TTC549 (cell line): ENCODE results near the gene LETM1.

Source experiments
- FAIRE-seq: peaks from 2 replicates; lab custom pipeline; 2012; peaks lifted over from hg19 to GRCh38; lab: Jason Lieb, UNC

The LETM1 gene

GRCh38 chr4:1823545-1823932 is 32.4 kb downstream of the LETM1 start:
- no peak for FAIRE-seq

GRCh38 chr4:1822568-1823544 is 33.1 kb downstream of the LETM1 start:
- FAIRE-seq: no peak

GRCh38 chr4:1821679-1822567 is 34.0 kb downstream of the LETM1 start:
- FAIRE-seq: no peak

GRCh38 chr4:1819816-1820215 is 36.1 kb downstream of the LETM1 start:
- no peak for FAIRE-seq

GRCh38 chr4:1819284-1819683 is 36.7 kb downstream of the LETM1 start:
- FAIRE-seq: no peak

GRCh38 chr4:1815997-1816860 is 39.7 kb downstream of the LETM1 start:
- no peak for FAIRE-seq

GRCh38 chr4:1815096-1815996 is 40.6 kb downstream of the LETM1 start:
- no peak for FAIRE-seq

GRCh38 chr4:1814453-1814852 is 41.5 kb downstream of the LETM1 start:
- FAIRE-seq: no peak

- no peak for FAIRE-seq
These were observed 42.0 kb downstream of the LETM1 start for GRCh38 chr4:1813915-1814314.

GRCh38 chr4:1813231-1813630 is 42.7 kb downstream of the LETM1 start:
- no peak for FAIRE-seq

- no peak for FAIRE-seq
These were observed 43.2 kb downstream of the LETM1 start for GRCh38 chr4:1812720-1813119.

- FAIRE-seq: no peak
These were observed 45.2 kb downstream of the LETM1 start for GRCh38 chr4:1810765-1811164.

- no peak for FAIRE-seq
These were observed 46.0 kb downstream of the LETM1 start for GRCh38 chr4:1809754-1810502.

- no peak for FAIRE-seq
These were observed 46.9 kb downstream of the LETM1 start for GRCh38 chr4:1808851-1809753.

- no peak for FAIRE-seq
These were observed 47.6 kb downstream of the LETM1 start for GRCh38 chr4:1808396-1808795.

GRCh38 chr4:1807332-1807777 is 48.6 kb downstream of the LETM1 start:
- FAIRE-seq: no peak

GRCh38 chr4:1806596-1807331 is 49.2 kb downstream of the LETM1 start:
- no peak for FAIRE-seq

- FAIRE-seq: no peak
These were observed 49.8 kb downstream of the LETM1 start for GRCh38 chr4:1806223-1806564.
